Transverse colon (tissue), 4 donors: ENCODE results near the gene FAR2. TPM values are rescaled to one million over a fixed set of nuclear protein-coding genes. Genes with fewer than 3 reads are reported as not detected.

ENCODE experiments used
- DNase-seq: peaks from one replicate; pipeline ENCODE4 v3.0.0-alpha.2; 2019
- H3K27ac ChIP-seq, 4 donors: fragments of 200-600 bp; sonication (generic); 2 replicates each; pipeline ENCODE4 v1.5.1; 2016 to 2018; ENCODE audit warnings: inconsistent platforms in 4 of 4
- H3K27me3 ChIP-seq: fragments of 200-600 bp; sonication (generic); 2 replicates; pipeline ENCODE4 v1.5.1; 2017; ENCODE audit warnings: inconsistent platforms
- H3K36me3 ChIP-seq, 4 donors: fragments of 200-600 bp; sonication (generic); 2 replicates each; pipeline ENCODE4 v1.5.1; 2017 to 2019; ENCODE audit warnings: inconsistent platforms in 4 of 4
- H3K4me1 ChIP-seq, 4 donors: fragments of 200-600 bp; sonication (generic); 2 replicates each; pipeline ENCODE4 v1.5.1; 2017 to 2020; ENCODE audit warnings: inconsistent platforms in 4 of 4
- H3K4me3 ChIP-seq, 4 donors: fragments of 200-600 bp; sonication (generic); 1 replicate in 1 of 4; 2 replicates in 3 of 4; pipeline versions ENCODE4 v1.5.1 to v1.6.1; 2017 to 2019; ENCODE audit warnings: inconsistent platforms in 4 of 4
- H3K9me3 ChIP-seq, 2 donors: fragments of 200-600 bp; sonication (generic); 2 replicates each; pipeline ENCODE4 v1.5.1; 2017 to 2019; ENCODE audit warnings: inconsistent platforms in 2 of 2
- CTCF ChIP-seq, 5 experiments: fragments of 200-600 bp in 3 of 5; fragments of 450-650 bp in 2 of 5; sonication (generic) in 3 of 5; IDR thresholded peaks; 1 replicate in 2 of 5; 2 replicates in 3 of 5; pipeline ENCODE4 v1.5.1; 2016 to 2017; ENCODE audit warnings: antibody characterized with exemption in 5 of 5, inconsistent platforms in 3 of 5, mild to moderate bottlenecking in 2 of 5, moderate library complexity in 1 of 5
- EP300 ChIP-seq: sonication (generic); formaldehyde crosslinking; IDR thresholded peaks from one replicate; pipeline ENCODE4 v1.6.1; 2017; ENCODE audit warnings: antibody characterized with exemption, low read depth
- POLR2A ChIP-seq: fragments of 450-650 bp; IDR thresholded peaks from one replicate; pipeline ENCODE4 v1.6.1; 2016; ENCODE audit warnings: antibody characterized with exemption, mild to moderate bottlenecking, moderate library complexity
- POLR2AphosphoS5 ChIP-seq, 3 donors: sonication (generic); formaldehyde crosslinking; IDR thresholded peaks; one replicate each; pipeline ENCODE4 v1.6.1; 2016; ENCODE audit warnings: antibody characterized with exemption in 3 of 3
- WGBS, 2 donors: methylation state at CpG; one replicate each; pipeline ENCODE4 v1.1.5; 2018; ENCODE audit warnings: low coverage in 1 of 2; 5-methylcytosine and 5-hydroxymethylcytosine counted together
- in situ Hi-C, 4 donors: fragments of 200-750 bp; cut with MboI; loops; one replicate each; pipeline versions ENCODE4 v1.15.0 to v1.15.1; 2017; ENCODE audit warnings: low sequenced_read_pairs in 3 of 4, low pct_ligation_motif_present in 1 of 4, low pct_unique_long_range_greater_than_20kb in 1 of 4
- intact Hi-C: fragments of 100-400 bp; cut with DNase I; formaldehyde crosslinking; loops from one replicate; pipeline ENCODE4 v1.15.1; 2023; ENCODE audit warnings: low total_unique reads
- total RNA-seq, 4 donors: library from RNA; depleted of rRNA; stranded (reverse); fragments of >200 nt; gene quantifications; one replicate each; pipeline ENCODE4 v1.1.0, GENCODE V29; 2016

The FAR2 gene
- total RNA-seq, 4 donors from 2014 or later: 57.6 to 72.7 (median 65.7) TPM

- no peak for TF ChIP-seq EP300
- TF ChIP-seq POLR2A: no peak
- no peak for TF ChIP-seq POLR2AphosphoS5 (IDR thresholded peaks at IDR 0.05)
- no peak for TF ChIP-seq CTCF (IDR thresholded peaks at IDR 0.05)
- DNase-seq: no peak
- Histone ChIP-seq H3K9me3 (no peaks in the 10 kb centered on the region), H3K4me3 (no peak overlapping the region), H3K27ac (no peak overlapping the region), H3K27me3 (no peaks in the 10 kb centered on the region), H3K4me1 (no peaks in the 10 kb centered on the region), H3K36me3 (no peaks in the 10 kb centered on the region)
- 91 to 100% methylated on average over 2 to 7 of the region's 7 CpGs for WGBS, 2 donors
- intact Hi-C loops: no loop called here
- in situ Hi-C loops: no loop called here
These were observed 124.2 kb downstream of the FAR2 start for GRCh38 chr12:29273178-29273843.

GRCh38 chr12:29275834-29276233 lies 126.8 kb downstream of the FAR2 start:
- H3K9me3 ChIP-seq: no peaks in the 10 kb centered on the region
- TF ChIP-seq POLR2A: no peak
- TF ChIP-seq POLR2AphosphoS5 (IDR thresholded peaks at IDR 0.05): no peak
- no peak for TF ChIP-seq CTCF (IDR thresholded peaks at IDR 0.05)
- TF ChIP-seq EP300: no peak
- WGBS, 2 donors: 90 to 94% methylated on average over 3 of the region's 3 CpGs
- no peak overlapping the region for H3K27ac ChIP-seq
- no peak overlapping the region for H3K4me3 ChIP-seq
- no peaks in the 10 kb centered on the region for H3K4me1 ChIP-seq
- H3K27me3 ChIP-seq: no peaks in the 10 kb centered on the region
- in situ Hi-C loops: no loop called here
- intact Hi-C loops: no loop called here
- no peaks in the 10 kb centered on the region for H3K36me3 ChIP-seq
- no peak for DNase-seq

GRCh38 chr12:29277231-29277630 lies 128.2 kb downstream of the FAR2 start:
- H3K4me3 ChIP-seq: no peak overlapping the region
- no peaks in the 10 kb centered on the region for H3K36me3 ChIP-seq
- H3K27me3 ChIP-seq: no peaks in the 10 kb centered on the region
- intact Hi-C loops: no loop called here
- DNase-seq: no peak
- WGBS, 2 donors: 60 to 73% methylated on average over 2 to 4 of the region's 4 CpGs
- peaks cover 0 to 1% (median 0%) of the 10 kb centered on the region in 4 donors for H3K4me1 ChIP-seq
- H3K27ac ChIP-seq: no peak overlapping the region
- TF ChIP-seq POLR2A (no peak), EP300 (no peak), POLR2AphosphoS5 (IDR thresholded peaks at IDR 0.05) (no peak), CTCF (IDR thresholded peaks at IDR 0.05) (no peak)
- in situ Hi-C loops: no loop called here
- no peaks in the 10 kb centered on the region for H3K9me3 ChIP-seq

DNA sequence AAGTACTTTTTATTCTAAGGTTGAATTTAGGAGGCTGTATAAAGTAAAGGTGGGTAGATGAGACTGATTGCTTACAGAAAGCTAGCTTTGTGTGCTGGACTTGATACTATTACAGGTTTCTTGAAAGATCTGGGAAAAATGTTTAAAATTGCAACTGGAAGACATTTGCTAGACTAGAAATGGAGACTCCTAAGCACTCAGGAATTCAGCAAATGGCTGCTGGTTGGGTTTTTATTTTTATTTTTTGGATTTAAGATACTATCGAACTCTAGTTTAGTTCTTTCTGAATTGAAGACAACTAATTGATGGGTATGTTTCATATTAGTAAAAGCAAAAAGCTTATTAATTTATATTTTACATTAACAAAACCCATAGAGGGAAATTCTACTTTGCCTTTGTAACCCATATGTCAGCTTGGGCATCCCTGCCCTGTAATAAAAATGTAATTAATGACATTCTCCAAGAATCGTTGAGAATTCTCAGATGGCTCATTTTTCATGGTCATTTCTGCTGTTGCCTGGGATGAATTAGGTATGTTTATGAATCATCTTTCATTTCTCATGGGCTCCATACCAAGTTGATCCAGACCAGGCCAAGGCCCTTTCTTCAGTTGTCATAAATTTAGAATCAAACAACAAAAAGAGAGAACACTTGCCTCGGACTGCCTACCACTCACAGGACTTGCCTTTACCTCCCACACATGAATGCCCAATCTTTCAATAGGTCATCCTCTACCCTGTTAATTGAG lies 129.8 kb downstream of the FAR2 start:
- no peaks in the 10 kb centered on the region for H3K27me3 ChIP-seq
- no peaks in the 10 kb centered on the region for H3K9me3 ChIP-seq
- in situ Hi-C loops (no loop called here), intact Hi-C loops (no loop called here)
- H3K4me3 ChIP-seq: no peak overlapping the region
- 55 to 73% methylated on average over 2 to 3 of the region's 3 CpGs for WGBS, 2 donors
- no peak for DNase-seq
- no peaks in the 10 kb centered on the region for H3K36me3 ChIP-seq
- peaks cover 0 to 4% (median 0%) of the 10 kb centered on the region in 4 donors for H3K4me1 ChIP-seq
- TF ChIP-seq POLR2A (no peak), CTCF (IDR thresholded peaks at IDR 0.05) (no peak), EP300 (no peak), POLR2AphosphoS5 (IDR thresholded peaks at IDR 0.05) (no peak)
- H3K27ac ChIP-seq: no peak overlapping the region
